Prostate gland (tissue), 2 donors: ENCODE data around the gene IDH2. TPM values are rescaled to one million over a fixed set of nuclear protein-coding genes. Genes with fewer than 3 reads are reported as not detected.

ENCODE experiments used
- DNase-seq: peaks from one replicate; pipeline ENCODE4 v3.0.0-alpha.2; 2019; ENCODE audit warnings: low spot score
- H3K27ac ChIP-seq, 2 donors: fragments of 200-600 bp; sonication (generic); 2 replicates each; pipeline ENCODE4 v1.5.1; 2017 to 2019
- H3K27me3 ChIP-seq: fragments of 200-600 bp; sonication (generic); replicated peaks from 2 replicates; pipeline ENCODE4 v1.5.1; 2019; ENCODE audit not compliant: insufficient read depth
- H3K36me3 ChIP-seq, 2 donors: fragments of 200-600 bp; sonication (generic); 1 replicate in 1 of 2; 2 replicates in 1 of 2; pipeline versions ENCODE4 v1.5.1 to v1.8.1; 2017 to 2019
- H3K4me1 ChIP-seq: fragments of 200-600 bp; sonication (generic); replicated peaks from 2 replicates; pipeline ENCODE4 v1.5.1; 2019
- H3K4me3 ChIP-seq, 2 donors: fragments of 200-600 bp; sonication (generic); 2 replicates each; pipeline ENCODE4 v1.5.1; 2017 to 2019
- H3K9me3 ChIP-seq: fragments of 200-600 bp; sonication (generic); 2 replicates; pipeline ENCODE4 v1.5.1; 2017
- CTCF ChIP-seq, 4 experiments: fragments of 200-600 bp in 2 of 4; fragments of 450-650 bp in 2 of 4; sonication (generic) in 2 of 4; IDR thresholded peaks; 1 replicate in 3 of 4; 2 replicates in 1 of 4; pipeline ENCODE4 v1.5.1; 2016 to 2019; ENCODE audit warnings: antibody characterized with exemption in 4 of 4, mild to moderate bottlenecking in 2 of 4, moderate library complexity in 2 of 4
- POLR2A ChIP-seq: fragments of 450-650 bp; IDR thresholded peaks from one replicate; pipeline ENCODE4 v1.6.1; 2016; ENCODE audit warnings: antibody characterized with exemption, mild to moderate bottlenecking
- POLR2AphosphoS5 ChIP-seq: sonication (generic); formaldehyde crosslinking; IDR thresholded peaks from one replicate; pipeline ENCODE4 v1.6.1; 2017; ENCODE audit warnings: antibody characterized with exemption
- WGBS: methylation state at CpG from one replicate; pipeline ENCODE4 v1.1.5; 2018; 5-methylcytosine and 5-hydroxymethylcytosine counted together
- intact Hi-C: fragments of 100-400 bp; cut with DNase I; formaldehyde crosslinking; loops from one replicate; pipeline ENCODE4 v1.14.2; 2022
- total RNA-seq, 2 donors: library from RNA; depleted of rRNA; stranded (reverse); fragments of >200 nt; gene quantifications; one replicate each; pipeline ENCODE4 v1.1.0, GENCODE V29; 2016

IDH2 gene
- total RNA-seq, 2 donors from 2014 or later, result 98.1 to 190 TPM

- intact Hi-C loops, result no loop called here
- Histone ChIP-seq H3K27me3 (no peaks in the 10 kb centered on the region), H3K4me3 (no peak overlapping the region), H3K4me1 (peaks cover 22% of the 10 kb centered on the region), H3K9me3 (no peaks in the 10 kb centered on the region), H3K36me3 (no peaks in the 10 kb centered on the region), H3K27ac (no peak overlapping the region)
- WGBS, result 79% methylated on average over 22 of the region's 22 CpGs
- no peak for DNase-seq
- no peak for TF ChIP-seq CTCF (IDR thresholded peaks at IDR 0.05)
- no peak for TF ChIP-seq POLR2AphosphoS5
- no peak for TF ChIP-seq POLR2A
These were observed 52.3 kb downstream of the IDH2 start for GRCh38 chr15:90049666-90050604.

GRCh38 chr15:90049030-90049429 is 53.2 kb downstream of the IDH2 start:
- intact Hi-C loops, result no loop called here
- Histone ChIP-seq H3K27ac (peak overlapping the region in 1 of 2 donors; percentile 84), H3K9me3 (no peaks in the 10 kb centered on the region)

GRCh38 chr15:90047956-90048575 is 54.2 kb downstream of the IDH2 start:
- H3K9me3 ChIP-seq, result no peaks in the 10 kb centered on the region
- WGBS, result 40% methylated on average over 9 of the region's 9 CpGs
- no peaks in the 10 kb centered on the region for H3K27me3 ChIP-seq
- peak overlapping the region; percentile 77 to 84 for H3K27ac ChIP-seq
- TF ChIP-seq CTCF (IDR thresholded peaks at IDR 0.05) (no peak), POLR2AphosphoS5 (peak; percentile 50), POLR2A (no peak)
- H3K4me3 ChIP-seq, result no peak overlapping the region
- H3K36me3 ChIP-seq, result no peaks in the 10 kb centered on the region
- intact Hi-C loops, result no loop called here
- DNase-seq, result peak; percentile 61
- peaks cover 22% of the 10 kb centered on the region for H3K4me1 ChIP-seq

More at GRCh38 chr15:90049030-90049429, 53.2 kb downstream of the IDH2 start:
- Histone ChIP-seq H3K4me1 (peaks cover 22% of the 10 kb centered on the region), H3K27me3 (no peaks in the 10 kb centered on the region), H3K4me3 (no peak overlapping the region), H3K36me3 (no peaks in the 10 kb centered on the region)
- no peak for TF ChIP-seq POLR2A
- no peak for TF ChIP-seq CTCF (IDR thresholded peaks at IDR 0.05)
- no peak for TF ChIP-seq POLR2AphosphoS5
- WGBS, result 100% methylated on average over 5 of the region's 5 CpGs
- no peak for DNase-seq

- DNase-seq, result peak; percentile 89
- intact Hi-C loops, result no loop called here
- peaks cover 22% of the 10 kb centered on the region for H3K4me1 ChIP-seq
These were observed 55.3 kb downstream of the IDH2 start for GRCh38 chr15:90046911-90047392.

More at GRCh38 chr15:90046911-90047392, 55.3 kb downstream of the IDH2 start:
- TF ChIP-seq CTCF (IDR thresholded peaks at IDR 0.05), result no peak
- no peak for TF ChIP-seq POLR2A
- peak; percentile 93 for TF ChIP-seq POLR2AphosphoS5
- Histone ChIP-seq H3K27ac (peak overlapping the region; percentile 77 to 84), H3K36me3 (no peaks in the 10 kb centered on the region), H3K9me3 (no peaks in the 10 kb centered on the region), H3K27me3 (no peaks in the 10 kb centered on the region), H3K4me3 (no peak overlapping the region)
- 43% methylated on average over 12 of the region's 12 CpGs for WGBS
